ENCODE measurements around the gene TBC1D7. TPM values are rescaled to one million over a fixed set of nuclear protein-coding genes. Genes with fewer than 3 reads are reported as not detected.

TBC1D7 gene
- total and polyA plus RNA-seq, 2 donors (not counting 1 experiment from before 2014, with no cell fraction given): 21.5 to 22.3 TPM

- Histone ChIP-seq H3K4me1 (ENCODE audit: control insufficient read depth in 2 of 2, insufficient read depth in 2 of 2, low read length in 2 of 2) (peaks cover 41 to 46% of the 10 kb centered on the region in 2 donors), H3K4me2 (replicated peaks; ENCODE audit: low read depth, low read length, poor library complexity, severe bottlenecking) (peak overlapping the region; percentile 64), H3K27ac (ENCODE audit: low read length in 2 of 2) (peak overlapping the region; percentile 76 to 78), H3K36me3 (replicated peaks in 1 of 2; ENCODE audit: control extremely low read depth in 1 of 2, control insufficient read depth in 1 of 2, extremely low read depth in 1 of 2, insufficient read depth in 2 of 2, low read length in 1 of 2) (peaks cover 14 to 45% of the 10 kb centered on the region in 2 experiments), H3K79me2 (ENCODE audit: control insufficient read depth, insufficient read depth, low read length) (peaks cover 52% of the 10 kb centered on the region), H2AFZ (ENCODE audit: insufficient read depth, low read depth, low read length, poor library complexity, severe bottlenecking) (peak overlapping the region; percentile 37), H3K9ac (ENCODE audit: low read length) (peak overlapping the region; percentile 44), H3K4me3 (ENCODE audit: control extremely low read depth in 1 of 5, extremely low read depth in 1 of 5, insufficient read depth in 1 of 5, low read depth in 2 of 5, low read length in 4 of 5) (peak overlapping the region in 2 of 5 experiments; percentile 20 to 33), H3K9me3 (ENCODE audit: control extremely low read depth in 1 of 3, control insufficient read depth in 2 of 3, insufficient read depth in 1 of 3, low read length in 2 of 3) (no peaks in the 10 kb centered on the region), H4K20me1 (ENCODE audit: control insufficient read depth, insufficient read depth, low read length, poor library complexity, severe bottlenecking) (no peaks in the 10 kb centered on the region), H3K27me3 (replicated peaks in 1 of 4; ENCODE audit: control extremely low read depth in 1 of 4, control insufficient read depth in 3 of 4, insufficient read depth in 4 of 4, low read length in 3 of 4) (no peaks in the 10 kb centered on the region)
- Mint-ChIP-seq H3K4me1 (peaks cover 65% of the 10 kb centered on the region), H3K4me3 (peak overlapping the region; percentile 76), H3K27me3 (no peaks in the 10 kb centered on the region), H3K27ac (peak overlapping the region; percentile 90), H3K9me3 (ENCODE audit: insufficient read depth) (no peaks in the 10 kb centered on the region)
- CTCF ChIA-PET: interaction anchor here (0.6 to 4.1 kb wide), 11 partner anchors 10 to 271 kb away, joined by 3 to 35 read pairs (median 5); partner anchors contain the start of gene TBC1D7
- ATAC-seq (ENCODE audit: low read depth) (no peak), DNase-seq (no peak)
- POLR2A ChIA-PET: interaction anchor here (0.6 to 2.0 kb wide), 5 partner anchors 24 to 326 kb away, joined by 3 to 7 read pairs (median 4); partner anchors contain the start of gene TBC1D7
- intact Hi-C loops (cut with micrococcal nuclease): no loop called here
- TF ChIP-seq CTCF (IDR thresholded peaks at IDR 0.05) (no peak), EZH2 (IDR thresholded peaks at IDR 0.05; ENCODE audit: borderline replicate concordance, insufficient read depth, low read depth, low read length, poor library complexity, severe bottlenecking) (no peak)
- WGBS (ENCODE audit: insufficient coverage): 68% methylated on average over 5 of the region's 6 CpGs
Observed at GRCh38 chr6:13304101-13304500, 24.2 kb downstream of the TBC1D7 start.

GRCh38 chr6:13303668-13304017 is 24.7 kb downstream of the TBC1D7 start:
- H3K4me3 ChIP-seq (ENCODE audit: control extremely low read depth in 1 of 5, extremely low read depth in 1 of 5, insufficient read depth in 1 of 5, low read depth in 2 of 5, low read length in 4 of 5): peak overlapping the region in 3 of 5 experiments; percentile 8 to 33 (median 16)
- ChIA-PET POLR2A (interaction anchor here (0.6 to 2.0 kb wide), 4 partner anchors 25 to 327 kb away, joined by 4 to 7 read pairs (median 4); partner anchors contain the start of gene TBC1D7), CTCF (interaction anchor here (0.6 to 4.1 kb wide), 9 partner anchors 9 to 271 kb away, joined by 3 to 35 read pairs (median 8); partner anchors contain the start of gene TBC1D7)
- H2AFZ ChIP-seq (ENCODE audit: insufficient read depth, low read depth, low read length, poor library complexity, severe bottlenecking): no peak overlapping the region
- Mint-ChIP-seq H3K4me1 (peaks cover 70% of the 10 kb centered on the region), H3K4me3 (peak overlapping the region; percentile 76), H3K27me3 (no peaks in the 10 kb centered on the region), H3K27ac (peak overlapping the region; percentile 89), H3K9me3 (ENCODE audit: insufficient read depth) (no peaks in the 10 kb centered on the region)
- intact Hi-C loops (cut with micrococcal nuclease): loop anchor here (1.0 kb wide), 1 partner anchor 31 kb away; no protein-coding TSS in a partner anchor
- H3K36me3 ChIP-seq (replicated peaks in 1 of 2; ENCODE audit: control extremely low read depth in 1 of 2, control insufficient read depth in 1 of 2, extremely low read depth in 1 of 2, insufficient read depth in 2 of 2, low read length in 1 of 2): peaks cover 14 to 44% of the 10 kb centered on the region in 2 experiments
- H3K9me3 ChIP-seq (ENCODE audit: control extremely low read depth in 1 of 3, control insufficient read depth in 2 of 3, insufficient read depth in 1 of 3, low read length in 2 of 3): no peaks in the 10 kb centered on the region
- no peak for TF ChIP-seq CTCF (IDR thresholded peaks at IDR 0.05)
- no peak for TF ChIP-seq EZH2 (IDR thresholded peaks at IDR 0.05; ENCODE audit: borderline replicate concordance, insufficient read depth, low read depth, low read length, poor library complexity, severe bottlenecking)
- DNase-seq (peak; percentile 62), ATAC-seq (ENCODE audit: low read depth) (no peak)
- H3K4me1 ChIP-seq (ENCODE audit: control insufficient read depth in 2 of 2, insufficient read depth in 2 of 2, low read length in 2 of 2): peaks cover 41 to 46% of the 10 kb centered on the region in 2 donors
- peak overlapping the region; percentile 76 to 78 for H3K27ac ChIP-seq (ENCODE audit: low read length in 2 of 2)
- peaks cover 56% of the 10 kb centered on the region for H3K79me2 ChIP-seq (ENCODE audit: control insufficient read depth, insufficient read depth, low read length)
- no peaks in the 10 kb centered on the region for H3K27me3 ChIP-seq (replicated peaks in 1 of 4; ENCODE audit: control extremely low read depth in 1 of 4, control insufficient read depth in 3 of 4, insufficient read depth in 4 of 4, low read length in 3 of 4)
- 67% methylated on average over 1 of the region's 7 CpGs for WGBS (ENCODE audit: insufficient coverage)
- H3K4me2 ChIP-seq (replicated peaks; ENCODE audit: low read depth, low read length, poor library complexity, severe bottlenecking): peak overlapping the region; percentile 64
- peak overlapping the region; percentile 44 for H3K9ac ChIP-seq (ENCODE audit: low read length)
- no peaks in the 10 kb centered on the region for H4K20me1 ChIP-seq (ENCODE audit: control insufficient read depth, insufficient read depth, low read length, poor library complexity, severe bottlenecking)

Measured in B cell (primary cell).